Astrocyte of the cerebellum (primary cell): Measurements from ENCODE around the gene AOAH.

Experiments
- DNase-seq: peaks from one replicate; pipeline ENCODE4 v3.0.0-alpha.2; 2011; ENCODE audit warnings: low read depth
- H3K4me3 ChIP-seq: 2 replicates; pipeline ENCODE4 v1.5.1; 2011; ENCODE audit warnings: mild to moderate bottlenecking, low read depth, low read length, moderate library complexity
- CTCF ChIP-seq: IDR thresholded peaks from 2 replicates; pipeline ENCODE4 v1.5.1; 2012; ENCODE audit warnings: low read length, low read depth, moderate library complexity, mild to moderate bottlenecking; ENCODE audit errors: missing control alignments
- in situ Hi-C: cut with HindIII; loops from 2 replicates; pipeline ENCODE4 v1.10.0; 2017; ENCODE audit warnings: low sequenced_read_pairs

The AOAH gene

GRCh38 chr7:36723951-36724664 lies at the start of gene AOAH:
TSS of gene AOAH (minus strand) at chr7:36724494. CDS start at chr7:36724148, 346 bp downstream.
- in situ Hi-C loops: no loop called here
- no peak for TF ChIP-seq CTCF
- no peak for DNase-seq
- H3K4me3 ChIP-seq: no peak within 1 kb of the TSS

- no peak for DNase-seq
- in situ Hi-C loops: no loop called here
- TF ChIP-seq CTCF: no peak
Observed at GRCh38 chr7:36766451-36766850, 42.2 kb upstream of the AOAH start.

GRCh38 chr7:36765605-36766004 lies 41.3 kb upstream of the AOAH start:
- H3K4me3 ChIP-seq: no peak overlapping the region
- in situ Hi-C loops: no loop called here
- no peak for DNase-seq
- TF ChIP-seq CTCF: no peak

More at GRCh38 chr7:36766451-36766850, 42.2 kb upstream of the AOAH start:
- H3K4me3 ChIP-seq: no peak overlapping the region

- no peak for TF ChIP-seq CTCF
- no peak for DNase-seq
- in situ Hi-C loops: no loop called here
Observed at GRCh38 chr7:36764929-36765328, 40.6 kb upstream of the AOAH start.

GRCh38 chr7:36763132-36763816 lies 39.0 kb upstream of the AOAH start:
- DNase-seq: no peak
- no peak overlapping the region for H3K4me3 ChIP-seq
- in situ Hi-C loops: no loop called here
- TF ChIP-seq CTCF: no peak

More at GRCh38 chr7:36764929-36765328, 40.6 kb upstream of the AOAH start:
- H3K4me3 ChIP-seq: no peak overlapping the region

- no peak for DNase-seq
- H3K4me3 ChIP-seq: no peak overlapping the region
- in situ Hi-C loops: no loop called here
- no peak for TF ChIP-seq CTCF
Observed at GRCh38 chr7:36762394-36762793, 38.1 kb upstream of the AOAH start.
